ENCODE data around the gene TM2D3.
"Not testable (repeated sequence)": the region's sequence is repeated elsewhere in the genome, so short reads cannot be mapped to it uniquely, and the experiment has no call there.

The TM2D3 gene

DNA sequence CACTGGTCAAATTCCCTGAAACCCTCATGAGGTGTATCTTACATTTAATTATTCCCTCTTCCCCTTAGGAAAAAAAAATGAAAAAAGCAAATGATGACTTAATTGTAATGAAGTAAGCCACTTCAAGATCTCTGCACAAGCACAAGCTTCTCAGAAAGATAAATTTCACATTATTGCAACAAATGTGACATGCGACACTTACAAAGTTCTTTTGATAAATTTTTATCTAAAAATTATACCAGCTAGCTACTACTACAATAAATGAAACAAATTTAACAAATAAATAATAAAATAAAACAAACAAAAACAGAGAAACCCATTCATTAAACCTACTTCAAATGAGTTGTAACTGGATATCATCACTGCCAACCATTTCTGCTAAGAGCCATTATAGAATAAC is 10.0 kb upstream of the TM2D3 start:
- TF ChIP-seq, protein P1, sequence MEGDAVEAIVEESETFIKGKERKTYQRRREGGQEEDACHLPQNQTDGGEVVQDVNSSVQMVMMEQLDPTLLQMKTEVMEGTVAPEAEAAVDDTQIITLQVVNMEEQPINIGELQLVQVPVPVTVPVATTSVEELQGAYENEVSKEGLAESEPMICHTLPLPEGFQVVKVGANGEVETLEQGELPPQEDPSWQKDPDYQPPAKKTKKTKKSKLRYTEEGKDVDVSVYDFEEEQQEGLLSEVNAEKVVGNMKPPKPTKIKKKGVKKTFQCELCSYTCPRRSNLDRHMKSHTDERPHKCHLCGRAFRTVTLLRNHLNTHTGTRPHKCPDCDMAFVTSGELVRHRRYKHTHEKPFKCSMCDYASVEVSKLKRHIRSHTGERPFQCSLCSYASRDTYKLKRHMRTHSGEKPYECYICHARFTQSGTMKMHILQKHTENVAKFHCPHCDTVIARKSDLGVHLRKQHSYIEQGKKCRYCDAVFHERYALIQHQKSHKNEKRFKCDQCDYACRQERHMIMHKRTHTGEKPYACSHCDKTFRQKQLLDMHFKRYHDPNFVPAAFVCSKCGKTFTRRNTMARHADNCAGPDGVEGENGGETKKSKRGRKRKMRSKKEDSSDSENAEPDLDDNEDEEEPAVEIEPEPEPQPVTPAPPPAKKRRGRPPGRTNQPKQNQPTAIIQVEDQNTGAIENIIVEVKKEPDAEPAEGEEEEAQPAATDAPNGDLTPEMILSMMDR (IDR thresholded peaks at IDR 0.05; ENCODE audit: extremely low read depth, insufficient read depth, missing control alignments): no peak
- in situ Hi-C loops (cut with MboI; ENCODE audit: low pct_unique_long_range_greater_than_20kb, low sequenced_read_pairs, unreplicated experiment): no loop called here
- DNase-seq (ENCODE audit: low spot score): no peak

DNA sequence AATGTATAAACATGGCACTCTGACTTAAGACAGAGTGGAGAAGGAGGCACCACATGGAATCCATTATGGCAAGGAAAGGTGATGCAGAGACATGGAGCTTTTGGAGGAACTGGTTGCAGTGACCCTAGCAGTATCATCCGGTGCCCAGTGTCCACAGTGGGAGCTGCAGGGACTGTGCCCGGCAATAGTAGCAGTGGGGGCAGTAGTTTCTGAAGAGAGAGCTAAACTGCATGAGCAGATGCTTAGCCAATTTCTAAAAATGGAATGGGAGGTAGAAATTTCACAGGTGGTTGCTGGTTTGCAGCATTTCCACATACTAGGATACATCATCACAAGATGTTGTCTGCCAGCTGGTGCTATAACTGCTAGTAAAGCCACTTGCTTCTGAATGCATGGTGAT is 7.8 kb upstream of the TM2D3 start:
- in situ Hi-C loops (cut with MboI; ENCODE audit: low pct_unique_long_range_greater_than_20kb, low sequenced_read_pairs, unreplicated experiment): no loop called here
- no peak for DNase-seq (ENCODE audit: low spot score)
- TF ChIP-seq, protein P1 (IDR thresholded peaks at IDR 0.05; ENCODE audit: extremely low read depth, insufficient read depth, missing control alignments): no peak

DNA sequence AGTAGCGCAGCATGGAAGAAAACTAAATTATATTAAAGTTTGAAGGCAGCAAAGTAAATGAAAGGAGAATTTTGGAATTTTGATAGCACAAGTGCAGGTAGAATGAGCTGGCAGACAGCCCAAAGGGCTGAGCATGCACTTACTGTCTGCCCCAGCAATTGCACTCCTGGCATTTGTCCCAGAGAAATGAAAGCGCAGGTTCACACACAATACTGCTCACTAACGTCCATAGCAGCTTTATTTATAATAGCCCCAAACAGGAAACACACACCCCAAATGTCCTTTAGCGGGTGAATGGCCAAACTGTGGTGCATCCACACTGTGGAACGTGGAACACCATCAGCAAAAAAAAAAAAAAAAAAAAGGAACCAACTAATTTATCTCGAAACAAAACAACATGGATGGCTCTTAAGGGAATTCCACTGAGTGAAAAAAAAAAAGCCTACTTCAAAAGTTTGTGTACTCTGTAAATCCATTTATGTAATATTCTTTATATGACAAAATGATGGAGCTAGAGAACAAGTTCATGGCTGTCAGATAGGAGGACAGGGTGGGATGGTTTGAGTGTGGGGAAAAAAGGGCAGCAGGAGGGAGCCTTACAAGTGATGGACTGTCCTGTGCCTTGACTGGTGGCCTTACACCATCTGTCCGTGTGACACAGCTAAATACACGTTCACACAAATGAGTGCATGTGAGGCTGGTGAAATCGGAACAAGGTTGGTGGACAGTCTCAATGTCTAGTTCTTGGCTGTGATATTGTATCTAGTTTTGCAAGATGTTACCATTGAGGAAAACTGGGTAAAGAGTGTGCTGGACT is 6.0 kb upstream of the TM2D3 start:
- no peak for DNase-seq (ENCODE audit: low spot score)
- in situ Hi-C loops (cut with MboI; ENCODE audit: low pct_unique_long_range_greater_than_20kb, low sequenced_read_pairs, unreplicated experiment): no loop called here
- TF ChIP-seq, protein P1 (IDR thresholded peaks at IDR 0.05; ENCODE audit: extremely low read depth, insufficient read depth, missing control alignments): no peak

DNA sequence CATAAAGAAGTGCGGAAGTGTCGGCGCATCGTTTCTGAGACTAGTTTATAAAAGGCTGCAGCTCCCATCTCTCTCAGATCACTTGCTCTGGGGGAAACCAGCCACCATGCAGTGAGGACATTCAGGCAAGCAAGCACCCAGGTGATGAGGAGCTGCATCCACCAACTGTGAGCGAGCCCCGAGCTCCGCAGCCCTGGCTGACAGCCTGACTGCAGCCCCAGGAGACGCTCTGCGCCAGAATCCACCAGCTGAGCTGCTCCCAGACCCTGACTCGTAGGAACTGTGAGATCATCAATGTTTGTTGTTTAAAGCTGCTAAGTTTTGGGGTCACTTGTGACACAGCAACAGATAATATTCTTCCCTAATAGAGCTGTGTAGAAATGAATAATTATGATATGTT is 5.0 kb upstream of the TM2D3 start:
- TF ChIP-seq, protein P1 (IDR thresholded peaks at IDR 0.05; ENCODE audit: extremely low read depth, insufficient read depth, missing control alignments): no peak
- in situ Hi-C loops (cut with MboI; ENCODE audit: low pct_unique_long_range_greater_than_20kb, low sequenced_read_pairs, unreplicated experiment): no loop called here
- DNase-seq (ENCODE audit: low spot score): no peak

DNA sequence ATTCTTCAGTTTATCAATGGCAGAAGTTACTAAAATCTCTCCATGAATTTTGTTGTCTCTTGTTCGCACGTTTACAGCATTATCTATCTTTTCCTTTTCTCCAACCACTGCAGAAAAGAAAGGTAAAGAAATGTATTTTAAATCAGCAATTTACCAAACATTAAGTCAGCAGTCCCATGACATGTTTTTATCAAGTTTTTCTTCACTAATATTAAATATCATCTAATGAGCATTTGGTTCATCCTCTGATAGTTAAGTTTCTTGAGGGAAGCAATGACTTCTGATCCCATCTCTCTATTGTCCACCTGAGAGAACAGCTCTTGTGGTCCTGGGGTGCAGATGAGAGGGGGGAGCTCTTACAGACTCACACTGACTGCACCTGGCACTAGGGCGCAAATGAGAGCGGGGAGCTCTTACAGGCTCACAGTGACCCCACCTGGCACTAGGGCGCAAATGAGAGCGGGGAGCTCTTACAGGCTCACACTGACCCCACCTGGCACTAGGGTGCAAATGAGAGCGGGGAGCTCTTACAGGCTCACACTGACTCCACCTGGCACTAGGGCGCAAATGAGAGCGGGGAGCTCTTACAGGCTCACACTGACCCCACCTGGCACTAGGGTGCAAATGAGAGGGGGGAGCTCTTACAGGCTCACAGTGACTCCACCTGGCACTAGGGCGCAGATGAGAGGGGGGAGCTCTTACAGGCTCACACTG is 2.6 kb upstream of the TM2D3 start:
- TF ChIP-seq, protein P1 (IDR thresholded peaks at IDR 0.05; ENCODE audit: extremely low read depth, insufficient read depth, missing control alignments): peak; percentile 57
- DNase-seq (ENCODE audit: low spot score); in situ Hi-C loops (cut with MboI; ENCODE audit: low pct_unique_long_range_greater_than_20kb, low sequenced_read_pairs, unreplicated experiment): not testable (repeated sequence)

DNA sequence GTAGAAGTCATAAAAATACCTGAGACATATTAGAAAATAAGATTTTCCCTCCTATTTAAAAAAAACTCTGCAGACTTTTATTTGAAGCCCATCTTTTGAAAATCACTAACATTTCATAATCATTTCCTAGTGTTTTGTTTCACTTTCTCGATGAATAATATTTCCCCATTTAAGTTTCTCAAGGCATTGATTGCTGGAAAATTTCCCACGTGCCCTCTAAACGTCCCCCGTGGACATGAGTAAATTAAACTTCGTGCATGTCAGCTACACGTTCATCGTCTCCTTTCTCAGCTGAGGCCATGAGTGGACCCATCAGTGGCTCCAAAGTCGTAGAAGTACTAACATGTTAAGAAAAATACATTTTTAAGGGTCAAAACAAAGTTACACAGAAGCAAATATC is 2.0 kb upstream of the TM2D3 start:
- no peak for DNase-seq (ENCODE audit: low spot score)
- TF ChIP-seq, protein P1 (IDR thresholded peaks at IDR 0.05; ENCODE audit: extremely low read depth, insufficient read depth, missing control alignments): no peak
- in situ Hi-C loops (cut with MboI; ENCODE audit: low pct_unique_long_range_greater_than_20kb, low sequenced_read_pairs, unreplicated experiment): no loop called here

Measured in GM13977 (cell line).